HepG2 (cell line): ENCODE measurements around the gene ACOT4. TPM values are rescaled to one million over a fixed set of nuclear protein-coding genes. Genes with fewer than 3 reads are reported as not detected.

Experiments used
- ASH2L ChIP-seq: fragments of 300-600, 200-600 bp; sonication (generic); IDR thresholded peaks from 2 replicates; pipeline ENCODE4 v1.7.0; 2017; ENCODE audit warnings: low read depth, mild to moderate bottlenecking, moderate library complexity, mixed read lengths, low read length; ENCODE audit not compliant: insufficient read length
- BHLHE40 ChIP-seq: IDR thresholded peaks from 2 replicates; pipeline ENCODE4 v1.6.1; 2011; ENCODE audit warnings: low read length, improper control_type of control experiment
- ETV6 ChIP-seq: sonication (generic); formaldehyde crosslinking; conservative IDR thresholded peaks from 2 replicates; pipeline ENCODE4 v1.4.0; 2020; ENCODE audit warnings: missing genetic modification reagents
- HNF1B ChIP-seq: sonication (generic); formaldehyde crosslinking; IDR thresholded peaks from 2 replicates; pipeline ENCODE4 v1.5.1; 2020; ENCODE audit warnings: mild to moderate bottlenecking, moderate library complexity, missing genetic modification reagents
- MTA1 ChIP-seq: sonication (generic); formaldehyde crosslinking; IDR thresholded peaks from 2 replicates; pipeline ENCODE4 v1.4.0; 2020; ENCODE audit warnings: missing genetic modification reagents, mild to moderate bottlenecking, borderline replicate concordance
- PHF20 ChIP-seq: sonication (generic); formaldehyde crosslinking; IDR thresholded peaks from 2 replicates; pipeline ENCODE4 v1.5.0; 2020; ENCODE audit warnings: mild to moderate bottlenecking, missing genetic modification reagents
- RAD21 ChIP-seq: fragments of 450-650 bp; formaldehyde crosslinking; IDR thresholded peaks from 2 replicates; pipeline ENCODE4 v1.5.0; 2020; ENCODE audit warnings: mild to moderate bottlenecking
- TAF1 ChIP-seq: sonication (generic); formaldehyde crosslinking; IDR thresholded peaks from 2 replicates; pipeline ENCODE4 v1.4.0; 2020; ENCODE audit warnings: missing genetic modification reagents
- ZNF318 ChIP-seq: sonication (generic); formaldehyde crosslinking; IDR thresholded peaks from 2 replicates; pipeline ENCODE4 v1.4.0; 2020; ENCODE audit warnings: mild to moderate bottlenecking, missing genetic modification reagents
- ZNF350 ChIP-seq: sonication (generic); formaldehyde crosslinking; IDR thresholded peaks from 2 replicates; pipeline ENCODE4 v1.4.0; 2020; ENCODE audit warnings: mild to moderate bottlenecking, low read depth, missing genetic modification reagents, borderline replicate concordance
- ZNF503 ChIP-seq: sonication (generic); formaldehyde crosslinking; IDR thresholded peaks from 2 replicates; pipeline ENCODE4 v1.4.0; 2020; ENCODE audit warnings: missing genetic modification reagents
- ZNF564 ChIP-seq: sonication (generic); formaldehyde crosslinking; IDR thresholded peaks from 2 replicates; pipeline ENCODE4 v1.8.1; 2023; ENCODE audit warnings: mild to moderate bottlenecking, missing genetic modification reagents
- ZNF574 ChIP-seq: sonication (generic); formaldehyde crosslinking; IDR thresholded peaks from 2 replicates; pipeline ENCODE4 v1.4.0; 2020; ENCODE audit warnings: missing genetic modification reagents
- polyA plus RNA-seq, 8 experiments: library from polyadenylated mRNA; depleted of rRNA in 3 of 8; stranded (reverse) in 7 of 8; unstranded in 1 of 8; fragments of >200 nt; fragmentation: Illumina TruSeq in 4 of 8; extraction: Trizol in 4 of 8; gene quantifications; 2 replicates each; pipeline versions ENCODE4 v1.2.1 to v1.2.3, GENCODE V29; 2011 to 2016; ENCODE audit warnings: low read depth in 4 of 8, missing spikeins in 1 of 8, mixed read lengths in 1 of 8; ENCODE audit not compliant: insufficient read depth in 1 of 8
- total RNA-seq, 5 experiments: library from RNA; depleted of rRNA; stranded (reverse); fragments of >200 nt; fragmentation: Illumina TruSeq; extraction: Trizol; gene quantifications; 2 replicates each; pipeline ENCODE4 v1.2.3, GENCODE V29; 2016; ENCODE audit warnings: low read depth in 1 of 5

ACOT4 gene
- total and polyA plus RNA-seq, 2 of the 13 experiments (the other 11 are each of a cell fraction or from before 2014, with no cell fraction given), result 0.04 to 0.05 TPM

- TF ChIP-seq HNF1B (0 out of 2 replicates have a peak, but pooled peaks have one; percentile 13), ZNF503 (CRISPR knock-in tag) (0 out of 2 replicates have a peak, but pooled peaks have one; percentile 14), ZNF318 (CRISPR knock-in tag) (0 out of 2 replicates have a peak, but pooled peaks have one; percentile 49), ETV6 (CRISPR knock-in tag) (peak; percentile 29; the same call in 1 of the 2 replicates), ZNF574 (CRISPR knock-in tag) (peak; percentile 85), PHF20 (peak; percentile 38; the same call in 1 of the 2 replicates), ZNF350 (CRISPR knock-in tag) (peak; percentile 61), ASH2L (peak; percentile 66), BHLHE40 (peak; percentile 85), TAF1 (CRISPR knock-in tag) (peak; percentile 94), RAD21 (CRISPR knock-in tag) (peak; percentile 39; the same call in 1 of the 2 replicates), ZNF564 (CRISPR knock-in tag) (peak; percentile 85; the same call in 1 of the 2 replicates), MTA1 (CRISPR knock-in tag) (peak; percentile 69; the same call in 1 of the 2 replicates)
These were observed 22.3 kb upstream of the ACOT4 start, which contains the start of gene ACOT2 (continued) for GRCh38 chr14:73569185-73569958.
